GM12875 (cell line): ENCODE measurements around the gene TARDBP.

ENCODE experiments used
- H3K4me3 ChIP-seq: one replicate; pipeline ENCODE4 v1.5.1; 2011; ENCODE audit warnings: low read depth, low read length, control low read depth
- CTCF ChIP-seq: IDR thresholded peaks from 2 replicates; pipeline ENCODE4 v1.5.1; 2011; ENCODE audit warnings: low read depth, mild to moderate bottlenecking, control low read depth, inconsistent platforms, low read length, moderate library complexity, borderline replicate concordance; ENCODE audit not compliant: insufficient read depth

TARDBP gene

GRCh38 chr1:11056504-11056903 is 44.0 kb downstream of the TARDBP start:
- TF ChIP-seq CTCF = no peak
- no peak overlapping the region for H3K4me3 ChIP-seq

DNA sequence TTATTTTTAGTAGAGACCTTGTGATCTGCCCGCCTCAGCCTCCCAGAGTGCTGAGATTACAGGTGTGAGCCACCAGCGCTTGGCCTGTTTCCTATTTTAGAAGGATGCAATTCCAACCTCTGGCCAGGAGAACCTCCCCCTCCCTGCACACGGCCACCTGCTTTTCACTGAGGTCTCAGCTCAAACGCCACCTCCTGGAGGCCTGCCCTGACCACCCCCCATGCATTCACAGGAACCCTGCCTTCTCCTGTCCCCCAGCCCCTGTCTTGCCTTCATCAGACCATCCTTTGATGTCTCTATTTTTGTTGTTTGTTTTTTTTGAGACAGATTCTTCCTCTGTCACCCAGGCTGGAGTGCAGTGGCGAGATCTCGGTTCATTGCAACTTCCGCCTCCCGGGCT is 45.0 kb downstream of the TARDBP start:
- H3K4me3 ChIP-seq = no peak overlapping the region
- no peak for TF ChIP-seq CTCF

GRCh38 chr1:11058026-11058425 is 45.6 kb downstream of the TARDBP start:
- no peak overlapping the region for H3K4me3 ChIP-seq
- no peak for TF ChIP-seq CTCF

GRCh38 chr1:11058595-11059154 is 46.2 kb downstream of the TARDBP start:
- TF ChIP-seq CTCF = no peak
- peak overlapping the region; percentile 99 for H3K4me3 ChIP-seq

GRCh38 chr1:11059155-11059967 is 46.9 kb downstream of the TARDBP start:
- no peak for TF ChIP-seq CTCF
- peak overlapping the region; percentile 99 for H3K4me3 ChIP-seq

DNA sequence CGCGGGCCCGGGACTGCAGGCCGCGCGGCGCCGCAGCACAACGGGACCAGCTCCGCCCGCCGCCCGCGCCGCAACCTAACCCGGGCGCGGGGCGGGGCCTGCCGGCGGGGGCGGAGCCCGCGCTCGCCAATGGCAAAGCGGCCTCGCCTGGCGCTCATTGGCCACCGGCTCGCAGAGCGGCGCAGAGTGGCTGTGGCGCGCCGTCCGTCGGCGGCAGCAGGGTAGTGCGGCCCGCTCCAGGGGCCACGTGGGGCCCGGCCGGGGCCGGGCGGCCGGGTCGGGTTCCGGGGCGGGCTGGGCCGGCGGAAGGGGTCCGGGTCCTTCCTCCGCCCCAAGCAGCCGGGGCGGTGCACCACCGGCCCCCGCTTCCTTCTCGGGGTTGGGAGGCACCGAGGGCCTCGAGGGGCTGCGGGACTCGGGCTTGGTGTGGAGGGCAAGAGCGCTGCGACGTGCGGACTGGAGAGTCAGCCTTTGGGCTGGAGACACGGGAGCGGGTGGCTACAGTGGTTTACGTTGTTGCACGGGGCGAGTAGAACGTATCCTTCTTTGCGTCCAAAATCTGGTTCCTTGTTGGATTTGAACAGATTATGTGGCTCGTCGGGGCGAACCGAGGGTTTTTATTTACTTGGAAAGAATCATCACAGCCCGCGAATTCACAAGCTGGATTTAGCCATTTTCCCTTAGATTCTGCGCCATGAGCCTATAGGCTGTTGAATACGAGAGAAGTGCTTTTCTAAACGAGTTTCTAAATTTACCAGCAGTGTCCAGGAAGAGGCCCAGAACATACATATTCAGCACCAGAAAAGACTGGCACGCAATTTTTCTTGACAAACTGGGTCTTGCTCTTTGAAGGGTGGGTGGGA is 47.7 kb downstream of the TARDBP start, which contains the start of gene SRM:
SRM (minus strand) TSS at position 51 of the 863 bp plus-strand sequence. CDS start 75 bp downstream, outside the sequence.
- peak within 1 kb of the TSS; percentile 99 for H3K4me3 ChIP-seq
- TF ChIP-seq CTCF = peak; percentile 45; the same call in 1 of the 2 replicates
